22Rv1 (cell line): ENCODE results near the gene TIMM50.

Source experiments
- CTCF ChIP-seq: fragments of 450-650 bp; IDR thresholded peaks from 2 replicates; pipeline ENCODE4 v1.5.1; 2017; ENCODE audit warnings: mild to moderate bottlenecking
- ZFX ChIP-seq: fragments of 450-650 bp; IDR thresholded peaks from 2 replicates; pipeline ENCODE4 v1.6.1; 2017; ENCODE audit warnings: antibody characterized with exemption, borderline replicate concordance

DNA sequence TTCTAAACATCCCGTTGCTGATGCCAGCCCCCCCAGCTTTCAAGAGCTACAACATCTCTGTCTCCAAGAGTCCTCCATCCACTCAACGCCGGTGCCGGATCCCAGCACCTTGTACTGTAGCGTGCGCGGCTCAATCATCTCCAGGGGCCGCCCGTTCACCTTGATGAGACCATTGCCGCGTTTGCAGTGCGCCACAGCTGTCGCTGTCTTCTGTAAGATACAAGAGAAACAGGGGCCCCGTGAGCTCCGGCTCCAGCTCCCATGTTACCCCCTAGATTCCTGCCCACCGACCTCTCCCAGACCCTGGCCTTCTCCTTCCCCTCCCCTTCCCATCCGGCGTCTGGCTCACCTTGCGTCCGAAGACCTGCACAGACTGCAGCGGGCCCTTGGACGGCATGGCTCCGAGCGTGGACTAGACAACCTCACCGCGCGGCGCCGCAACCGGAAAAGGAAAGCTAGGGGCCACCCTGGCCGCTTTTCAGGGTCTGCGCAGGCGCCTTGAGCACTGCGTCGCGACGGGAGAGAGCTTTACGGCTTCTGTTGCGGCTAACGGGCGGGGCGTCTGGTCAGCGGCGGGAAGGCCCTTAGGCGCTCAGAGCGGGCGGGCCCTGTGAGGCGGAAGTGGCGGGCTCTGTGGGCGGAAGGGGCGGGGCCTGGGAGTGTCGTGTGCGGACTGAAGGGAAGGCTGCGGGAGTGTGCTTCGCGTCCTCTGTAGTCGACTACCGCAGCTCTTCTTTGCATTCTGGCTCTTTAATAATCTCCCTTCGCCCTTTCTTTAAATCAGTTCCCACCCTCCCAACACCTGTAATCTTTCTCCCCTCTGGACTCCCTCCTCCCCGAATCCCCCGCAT is 44.9 kb upstream of the TIMM50 start, which contains the start of gene RPS16:
- no peak for TF ChIP-seq CTCF
- TF ChIP-seq ZFX, result no peak
